IMR-90 (cell line): Measurements from ENCODE around the gene CMBL. TPM values are rescaled to one million over a fixed set of nuclear protein-coding genes. Genes with fewer than 3 reads are reported as not detected.

Source experiments
- ATAC-seq: fragments of 200-7000 bp; cut with Tn5 transposase; 2 replicates; pipeline ENCODE4 v1.9.1; 2020; ENCODE audit warnings: low read depth, mild to moderate bottlenecking, moderate library complexity
- BruUV-seq: library from RNA; stranded (reverse); fragments of 400-500 nt; replicated peaks from 2 replicates; lab custom pipeline; 2021; lab: Mats Ljungman, UMichigan
- CTCF ChIA-PET: fragments of 300-600 bp; formaldehyde crosslinking; extraction: SDS; loops from one replicate; lab custom pipeline; 2021; ENCODE audit warnings: antibody characterized with exemption; lab: Yijun Ruan, JAX
- POLR2A ChIA-PET: fragments of 300-600 bp; sonication (Branson Sonifier 250); formaldehyde crosslinking; loops from one replicate; lab custom pipeline; 2022; ENCODE audit warnings: antibody characterized with exemption; ENCODE audit not compliant: unreplicated experiment; lab: Charles Lee
- DNase-seq: peaks from one replicate; pipeline ENCODE4 v3.0.0; 2013
- H2AFZ ChIP-seq: replicated peaks from 2 replicates; pipeline ENCODE3; 2013; ENCODE audit warnings: low read length, mild to moderate bottlenecking; ENCODE audit not compliant: poor library complexity
- H2AK5ac ChIP-seq: 2 replicates; pipeline ENCODE4 v1.6.1; 2013; ENCODE audit warnings: low read depth, low read length, inconsistent platforms
- H2AK9ac ChIP-seq: replicated peaks from 2 replicates; pipeline ENCODE3; 2013; ENCODE audit warnings: mild to moderate bottlenecking, low read depth, low read length, moderate library complexity; ENCODE audit not compliant: poor library complexity
- H2BK120ac ChIP-seq: 2 replicates; pipeline ENCODE4 v1.6.1; 2013; ENCODE audit warnings: low read depth, low read length, inconsistent platforms
- H2BK15ac ChIP-seq: 3 replicates; pipeline ENCODE4 v1.6.1; 2013; ENCODE audit warnings: low read depth, low read length, inconsistent platforms
- H2BK20ac ChIP-seq: 2 replicates; pipeline ENCODE4 v1.6.1; 2013; ENCODE audit warnings: low read depth, mild to moderate bottlenecking, inconsistent platforms, low read length, moderate library complexity
- H2BK5ac ChIP-seq: 2 replicates; pipeline ENCODE4 v1.6.1; 2013; ENCODE audit warnings: mild to moderate bottlenecking, low read depth, low read length, inconsistent platforms; ENCODE audit not compliant: poor library complexity, severe bottlenecking
- H3K14ac ChIP-seq: replicated peaks from 2 replicates; pipeline ENCODE4 v1.6.1; 2013; ENCODE audit warnings: low read depth, low read length, inconsistent platforms
- H3K18ac ChIP-seq: 2 replicates; pipeline ENCODE4 v1.6.1; 2013; ENCODE audit warnings: low read depth, low read length, control low read depth
- H3K23ac ChIP-seq: 2 replicates; pipeline ENCODE4 v1.6.1; 2013; ENCODE audit warnings: low read depth, low read length, inconsistent platforms
- H3K27ac ChIP-seq: 2 replicates; pipeline ENCODE4 v1.5.1; 2013; ENCODE audit warnings: mild to moderate bottlenecking, control low read depth, low read length; ENCODE audit not compliant: insufficient read depth
- H3K27me3 ChIP-seq: 2 replicates; pipeline ENCODE4 v1.6.1; 2013; ENCODE audit warnings: low read length; ENCODE audit not compliant: control insufficient read depth, insufficient read depth
- H3K36me3 ChIP-seq: 2 replicates; pipeline ENCODE4 v1.6.1; 2013; ENCODE audit warnings: low read length, mixed read lengths; ENCODE audit not compliant: control insufficient read depth, insufficient read depth
- H3K4ac ChIP-seq: 2 replicates; pipeline ENCODE4 v1.6.1; 2013; ENCODE audit warnings: low read depth, low read length, inconsistent platforms
- H3K4me1 ChIP-seq: 2 replicates; pipeline ENCODE4 v1.6.1; 2013; ENCODE audit warnings: low read length, mixed read lengths; ENCODE audit not compliant: control insufficient read depth, insufficient read depth
- H3K4me2 ChIP-seq: 2 replicates; pipeline ENCODE4 v1.6.1; 2013; ENCODE audit warnings: low read depth, mild to moderate bottlenecking, control low read depth, low read length, moderate library complexity
- H3K4me3 ChIP-seq: 2 replicates; pipeline ENCODE4 v1.5.1; 2013; ENCODE audit warnings: low read depth, mild to moderate bottlenecking, control low read depth, low read length, moderate library complexity; ENCODE audit not compliant: insufficient read depth
- H3K56ac ChIP-seq: 2 replicates; pipeline ENCODE4 v1.6.1; 2013; ENCODE audit warnings: low read length, inconsistent platforms; ENCODE audit not compliant: insufficient read depth; ENCODE audit errors: extremely low read depth
- H3K79me1 ChIP-seq, 2 experiments: 2 replicates each; pipeline ENCODE4 v1.6.1; 2013; ENCODE audit warnings: low read length in 2 of 2, inconsistent platforms in 1 of 2, low read depth in 1 of 2
- H3K9ac ChIP-seq: 2 replicates; pipeline ENCODE4 v1.6.1; 2013; ENCODE audit warnings: low read depth, low read length, control low read depth
- H3K9me1 ChIP-seq: 2 replicates; pipeline ENCODE4 v1.6.1; 2013; ENCODE audit warnings: low read length, inconsistent platforms; ENCODE audit not compliant: insufficient read depth
- H3K9me3 ChIP-seq: 2 replicates; pipeline ENCODE4 v1.6.1; 2013; ENCODE audit warnings: low read length; ENCODE audit not compliant: control insufficient read depth, insufficient read depth
- H4K20me1 ChIP-seq: 2 replicates; pipeline ENCODE4 v1.6.1; 2013; ENCODE audit warnings: low read length, inconsistent platforms; ENCODE audit not compliant: insufficient read depth
- H4K5ac ChIP-seq: 2 replicates; pipeline ENCODE4 v1.6.1; 2013; ENCODE audit warnings: mild to moderate bottlenecking, low read depth, low read length, control low read depth
- H4K8ac ChIP-seq, 2 experiments: 2 replicates each; pipeline ENCODE4 v1.6.1; 2013; ENCODE audit warnings: low read depth in 2 of 2, low read length in 2 of 2, control low read depth in 1 of 2, inconsistent platforms in 1 of 2
- H4K91ac ChIP-seq: 2 replicates; pipeline ENCODE4 v1.6.1; 2013; ENCODE audit warnings: low read depth, low read length, inconsistent platforms; ENCODE audit not compliant: insufficient read depth
- NFE2L2 ChIP-seq: fragments of 150-350 bp; IDR thresholded peaks from 2 replicates; pipeline ENCODE4 v1.6.1; 2016; ENCODE audit warnings: low read depth, mild to moderate bottlenecking, low read length
- USF2 ChIP-seq: fragments of 150-350 bp; IDR thresholded peaks from 2 replicates; pipeline ENCODE4 v1.6.1; 2017; ENCODE audit warnings: mild to moderate bottlenecking, antibody characterized with exemption, low read length, low read depth
- WGBS, 2 experiments: methylation state at CpG; one replicate each; pipeline versions ENCODE4 v1.1.5 to v1.1.7; 2013; ENCODE audit warnings: missing lambda C conversion rate in 2 of 2; ENCODE audit not compliant: insufficient read length in 1 of 2; ENCODE audit errors: extremely low coverage in 2 of 2; 5-methylcytosine and 5-hydroxymethylcytosine counted together
- dilution Hi-C: fragments of 300-500 bp; cut with HindIII; formaldehyde crosslinking; loops from one replicate; pipeline ENCODE4 v1.14.3; 2018; ENCODE audit warnings: low sequenced_read_pairs; ENCODE audit not compliant: unreplicated experiment
- in situ Hi-C: fragments of 300-500 bp; cut with MboI; formaldehyde crosslinking; loops from 3 replicates; pipeline ENCODE4 v1.14.3; 2019; ENCODE audit warnings: low sequenced_read_pairs, inconsistent platforms, mixed read lengths
- intact Hi-C: fragments of 100-400 bp; cut with micrococcal nuclease; formaldehyde crosslinking; loops from 2 replicates; pipeline ENCODE4 v1.10.0; 2022
- polyA plus RNA-seq, 3 experiments: library from polyadenylated mRNA; depleted of rRNA; stranded (reverse); fragments of >200 nt; gene quantifications; 2 replicates each; pipeline ENCODE4 v1.2.3, GENCODE V29; 2012; ENCODE audit warnings: low replicate concordance in 1 of 3
- total RNA-seq: library from RNA; depleted of rRNA; stranded (reverse); fragments of >200 nt; gene quantifications from 2 replicates; pipeline ENCODE4 v1.2.3, GENCODE V29; 2012

The CMBL gene
- total and polyA plus RNA-seq, 2 of the 4 experiments (the other 2 are of a cell fraction): 5.0 to 26.3 TPM

- Histone ChIP-seq H4K8ac (no peak overlapping the region), H3K23ac (no peak overlapping the region), H4K91ac (no peak overlapping the region), H3K36me3 (peaks cover 59% of the 10 kb centered on the region), H4K5ac (no peak overlapping the region), H2AFZ (no peak overlapping the region), H3K4me2 (no peak overlapping the region), H3K14ac (no peak overlapping the region), H2AK5ac (no peak overlapping the region), H3K4me3 (no peak overlapping the region), H3K79me1 (peaks cover 42 to 64% of the 10 kb centered on the region in 2 experiments), H2BK15ac (no peak overlapping the region), H3K9me1 (peaks cover 20% of the 10 kb centered on the region), H3K27ac (no peak overlapping the region), H3K27me3 (no peaks in the 10 kb centered on the region), H3K9ac (no peak overlapping the region), H4K20me1 (peaks cover 37% of the 10 kb centered on the region), H3K4ac (no peak overlapping the region), H2BK120ac (no peak overlapping the region), H2AK9ac (no peak overlapping the region), H3K4me1 (peaks cover 4% of the 10 kb centered on the region; the same call in 1 of the 2 replicates), H3K9me3 (no peaks in the 10 kb centered on the region), H3K18ac (no peak overlapping the region), H2BK20ac (no peak overlapping the region), H2BK5ac (no peak overlapping the region), H3K56ac (no peak overlapping the region)
- intact Hi-C loops (no loop called here), dilution Hi-C loops (no loop called here), in situ Hi-C loops (no loop called here)
- TF ChIP-seq USF2 (no peak), NFE2L2 (no peak)
- no peak for DNase-seq
- POLR2A ChIA-PET: no interaction called here
- no peak for ATAC-seq
- BruUV-seq: no TSS peak
- CTCF ChIA-PET: no interaction called here
- 93% methylated on average over 2 of the region's 5 CpGs; no CpG with 5 or more reads in 1 of the 2 experiments for WGBS, 2 experiments
Measured at GRCh38 chr5:10259899-10260298, 47.8 kb downstream of the CMBL start.
